GOT3 (cell line): ENCODE measurements around the gene HMG20A.

Experiments used
- DNase-seq: peaks from one replicate; lab custom pipeline; 2025; ENCODE audit warnings: mixed read lengths; lab: John Stamatoyannopoulos, UW

Gene HMG20A

DNA sequence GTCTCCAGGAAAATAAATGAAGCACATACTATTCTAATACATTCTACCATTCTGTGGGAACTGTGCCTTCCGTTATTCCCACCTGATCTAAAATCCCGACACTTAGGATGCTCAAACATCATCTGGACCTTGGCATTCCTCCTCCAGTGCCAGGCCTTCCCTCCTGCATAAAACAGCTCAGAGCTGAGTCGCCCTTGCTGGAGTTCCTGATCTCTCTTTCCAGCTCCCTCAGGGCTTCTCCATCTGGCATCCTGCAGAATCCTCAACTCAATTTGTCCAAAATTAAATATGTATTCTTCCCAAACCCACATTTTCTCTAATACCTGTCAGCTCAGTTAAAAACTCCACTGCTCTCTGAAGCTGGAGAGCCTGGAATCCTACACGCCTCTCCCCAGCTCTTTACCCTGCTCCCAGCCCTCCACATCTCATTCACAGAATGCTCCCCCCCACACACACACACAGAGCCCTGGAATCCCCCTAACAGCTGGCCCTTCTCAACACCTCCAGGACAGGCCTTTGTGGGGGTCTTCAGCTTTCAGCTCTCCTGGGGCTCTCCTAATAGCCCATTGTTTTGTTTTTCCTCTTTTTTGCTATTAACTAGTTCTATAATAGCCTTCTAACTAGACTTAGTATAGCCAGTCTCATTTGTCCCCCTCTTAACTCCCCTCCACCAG, 78.5 kb downstream of the HMG20A start:
- DNase-seq: no peak

DNA sequence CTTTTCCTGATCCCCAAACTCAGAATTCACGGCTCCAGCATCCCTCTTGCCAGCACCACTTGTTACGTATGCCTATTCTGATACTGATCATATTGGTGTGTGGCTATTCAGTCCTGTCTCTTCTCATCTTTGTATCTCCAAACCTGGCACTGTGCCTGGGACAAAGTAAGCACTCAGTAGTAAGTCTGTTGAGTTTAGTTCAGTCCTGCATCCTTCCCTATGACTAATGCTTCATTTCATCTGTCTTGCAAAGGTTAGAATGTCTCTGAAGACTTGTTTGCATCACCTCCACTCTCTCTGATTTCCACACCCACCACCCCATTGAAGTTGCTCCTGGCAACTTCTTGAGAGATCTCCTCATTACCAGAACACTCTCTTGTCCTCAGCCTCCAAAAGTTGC, 80.3 kb downstream of the HMG20A start:
- no peak for DNase-seq

DNA sequence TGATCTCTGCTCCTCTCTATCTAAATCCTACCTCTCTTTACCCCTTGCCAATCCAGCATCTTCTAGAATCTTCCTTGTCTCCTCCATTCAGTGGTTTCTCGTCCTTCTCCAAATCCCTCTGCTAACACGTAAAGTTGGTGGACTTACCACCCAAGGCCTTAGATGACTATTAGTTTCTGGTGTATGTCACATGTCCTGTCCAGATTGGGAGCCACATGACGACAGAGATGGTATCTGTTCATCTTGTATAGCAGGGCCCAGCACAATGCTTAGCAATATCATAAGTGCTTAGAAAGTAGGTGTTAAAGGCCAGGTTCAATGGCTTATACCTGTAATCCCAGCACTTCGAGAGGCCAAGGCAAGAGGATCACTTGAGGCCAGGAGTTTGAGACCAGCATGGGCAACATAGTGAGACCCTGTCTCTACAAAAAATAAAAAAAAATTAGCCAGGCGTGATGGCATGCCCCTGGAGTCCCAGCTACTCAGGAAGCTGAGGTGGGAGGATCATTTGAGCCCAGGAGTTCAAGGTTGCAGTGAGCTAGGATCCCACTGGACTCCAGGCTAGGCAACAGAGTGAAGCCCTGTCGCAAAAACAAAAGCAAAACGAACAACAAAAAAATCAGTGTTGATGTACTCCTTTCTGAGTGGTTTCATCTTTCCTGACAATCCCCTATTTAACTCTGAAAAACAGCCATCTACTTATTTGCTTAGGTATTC, 81.8 kb downstream of the HMG20A start:
- DNase-seq: no peak

DNA sequence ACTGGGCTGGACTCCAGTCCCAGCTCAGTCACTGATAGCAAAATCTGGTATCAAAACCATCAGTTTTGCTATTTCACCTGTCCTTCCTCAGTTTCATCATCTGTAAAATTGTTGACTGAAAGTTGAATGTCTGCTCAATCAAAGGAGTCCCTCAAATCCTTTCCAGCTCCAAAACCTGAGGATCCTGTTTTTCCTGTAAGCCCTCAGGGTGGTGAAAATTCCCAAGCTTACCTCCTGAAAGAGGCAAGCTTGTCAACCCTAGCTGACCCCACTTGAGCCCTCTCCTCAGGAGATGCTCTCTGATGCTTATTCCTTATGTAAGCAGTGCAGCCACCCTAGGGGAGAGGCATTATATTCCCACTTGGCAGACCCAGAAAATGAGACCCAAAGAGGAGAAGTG, 82.6 kb downstream of the HMG20A start:
- DNase-seq: no peak

DNA sequence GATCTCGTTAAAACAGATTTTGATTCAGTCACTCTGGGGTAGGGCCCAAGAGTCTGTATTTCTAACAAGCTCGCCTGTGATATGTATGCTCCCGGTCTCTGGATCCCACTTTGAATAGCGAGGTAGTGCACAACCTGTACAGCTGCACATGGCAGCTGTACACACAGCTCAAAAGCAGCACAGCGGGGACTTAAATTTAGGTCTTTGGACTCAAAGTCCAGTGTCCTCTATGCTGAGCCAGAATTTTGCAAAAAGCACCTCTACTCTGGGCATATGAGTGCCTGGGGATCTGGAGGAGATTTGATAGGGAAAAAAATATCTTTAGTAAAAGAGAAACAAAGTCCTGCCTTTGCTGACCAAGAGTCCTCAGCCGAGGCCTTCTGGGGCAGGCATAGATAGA, 83.1 kb downstream of the HMG20A start:
- no peak for DNase-seq

DNA sequence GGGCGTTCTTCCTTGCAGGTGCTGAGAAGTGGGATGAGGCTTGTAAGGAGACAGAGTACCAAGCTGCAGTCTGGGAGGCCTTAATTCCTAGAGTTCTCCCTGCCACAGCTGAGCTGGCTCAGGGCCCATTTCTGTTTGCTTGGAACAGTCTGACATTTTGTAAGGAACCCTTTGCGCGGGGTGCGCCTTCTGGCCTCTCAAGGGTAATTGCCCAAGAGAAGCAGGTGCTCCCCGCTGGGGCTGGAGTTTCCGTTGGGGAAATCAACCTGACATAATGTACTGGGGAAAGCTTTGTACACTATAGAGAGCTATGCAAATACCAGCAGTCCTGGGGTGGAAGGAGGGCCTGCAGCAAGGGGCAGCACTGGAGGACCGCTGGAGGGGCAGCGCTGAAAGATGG, 83.6 kb downstream of the HMG20A start:
- no peak for DNase-seq

DNA sequence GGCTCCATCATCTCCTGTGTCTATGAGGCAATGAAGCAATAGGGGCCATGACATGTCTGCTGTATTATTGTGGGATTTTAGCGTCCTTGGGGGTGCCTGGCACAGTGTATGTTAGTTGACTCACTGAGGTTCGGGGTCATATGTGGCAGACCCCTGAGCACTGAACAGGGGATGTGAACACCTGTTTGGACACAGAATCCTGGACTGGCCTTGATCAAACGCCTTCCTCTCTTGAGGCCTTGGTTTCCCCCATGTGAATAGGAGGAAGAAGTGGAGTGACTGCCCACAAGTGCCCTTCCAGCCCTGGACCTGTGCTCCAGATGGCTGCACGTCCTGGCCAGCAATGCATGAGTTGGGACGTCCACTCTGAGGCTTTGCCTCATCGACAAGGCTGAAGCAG, 84.2 kb downstream of the HMG20A start:
- no peak for DNase-seq

DNA sequence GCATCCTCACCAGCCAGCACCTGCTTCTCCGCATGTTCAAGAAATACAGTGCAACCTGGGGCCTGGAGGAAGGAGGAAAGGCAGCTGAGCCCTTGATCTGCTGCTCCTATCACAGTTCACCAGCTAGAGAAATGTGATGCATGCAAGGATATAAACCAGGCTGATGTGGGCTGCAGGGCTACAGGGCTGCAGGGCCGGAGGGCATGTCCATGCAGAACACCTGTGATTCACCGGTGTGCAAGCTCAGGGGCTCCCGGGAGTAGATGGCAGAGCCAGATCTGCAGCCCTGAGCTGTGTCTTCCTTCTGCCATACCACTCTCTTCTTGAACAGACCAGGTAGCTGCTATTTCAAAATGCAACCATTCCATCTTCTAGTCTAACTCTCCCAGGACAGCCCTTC, 84.9 kb downstream of the HMG20A start:
- DNase-seq: no peak

DNA sequence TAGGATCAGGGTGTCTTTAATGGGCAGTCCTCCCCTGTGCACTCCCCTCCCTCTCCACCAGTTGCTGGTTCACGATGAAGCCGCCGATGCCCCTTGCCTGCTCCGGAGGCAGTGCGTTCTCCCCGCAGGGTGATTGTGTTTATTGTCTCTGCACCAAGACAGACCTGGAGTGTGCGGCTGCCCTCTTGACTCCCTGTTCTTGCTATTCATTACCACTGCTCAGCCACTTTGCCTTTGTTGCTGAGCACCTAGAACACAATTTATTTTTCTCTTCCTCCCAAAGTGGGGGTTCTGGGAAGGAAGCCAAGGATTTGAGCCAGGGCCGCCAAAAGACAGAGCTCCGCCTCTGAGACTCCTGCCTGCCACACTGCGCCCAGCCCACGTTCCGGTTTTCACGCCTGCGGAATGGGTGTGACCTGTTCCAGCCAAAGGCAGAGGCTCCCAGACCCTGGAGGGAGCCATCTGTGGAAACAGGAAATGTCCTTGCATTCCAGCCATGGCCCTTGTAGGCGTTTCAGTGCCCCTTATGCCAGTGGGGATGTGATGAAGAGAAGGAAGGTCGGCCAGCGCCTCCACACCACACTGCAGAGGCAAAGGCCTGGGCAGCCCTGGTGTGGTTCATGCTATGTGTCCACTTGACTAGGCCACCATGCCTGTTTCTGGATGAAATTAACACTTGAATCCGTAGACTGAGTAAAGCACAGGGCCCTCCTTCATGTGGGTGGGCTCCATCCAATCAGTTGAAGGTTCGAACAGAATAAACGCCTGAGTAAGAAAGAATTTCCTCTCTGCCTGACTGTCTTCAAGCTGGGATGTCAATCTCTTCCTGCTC, 85.8 kb downstream of the HMG20A start:
- DNase-seq: no peak

DNA sequence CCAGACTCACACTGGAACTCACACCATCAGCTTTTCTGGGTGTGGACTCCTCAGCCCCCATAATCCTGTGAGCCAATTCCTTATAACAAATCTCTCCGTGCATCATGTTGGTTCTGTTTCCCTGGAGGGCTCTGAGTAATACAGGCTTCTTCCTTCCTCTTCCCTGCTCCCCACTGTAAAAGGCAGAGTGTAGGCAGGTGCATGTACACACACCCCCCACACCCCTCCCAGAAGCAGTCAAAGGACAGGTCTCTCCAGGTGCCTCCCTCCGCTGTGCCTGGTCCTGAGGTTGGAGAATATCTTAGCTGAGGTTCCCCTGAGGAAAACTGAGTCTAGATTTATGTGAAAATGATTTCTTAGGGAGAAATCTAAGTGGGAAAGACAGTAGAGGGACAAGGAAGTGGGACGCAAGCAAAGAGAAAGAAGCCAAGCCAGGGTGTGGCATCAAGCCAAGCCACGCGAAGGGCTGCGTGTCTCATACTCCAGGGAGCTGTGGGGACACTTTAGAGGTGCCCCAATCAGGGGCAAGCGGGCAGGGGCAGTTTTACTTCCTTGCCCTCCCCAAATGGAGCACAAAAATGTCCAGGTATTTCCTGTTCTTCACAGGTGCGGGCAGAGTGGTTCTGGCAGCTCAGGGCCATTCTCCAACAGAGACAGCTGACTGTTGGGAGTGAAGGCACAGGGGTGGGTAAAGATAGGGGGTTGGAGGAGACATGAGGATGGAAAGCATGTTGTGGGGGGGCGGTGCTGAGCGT, 86.6 kb downstream of the HMG20A start:
- no peak for DNase-seq

DNA sequence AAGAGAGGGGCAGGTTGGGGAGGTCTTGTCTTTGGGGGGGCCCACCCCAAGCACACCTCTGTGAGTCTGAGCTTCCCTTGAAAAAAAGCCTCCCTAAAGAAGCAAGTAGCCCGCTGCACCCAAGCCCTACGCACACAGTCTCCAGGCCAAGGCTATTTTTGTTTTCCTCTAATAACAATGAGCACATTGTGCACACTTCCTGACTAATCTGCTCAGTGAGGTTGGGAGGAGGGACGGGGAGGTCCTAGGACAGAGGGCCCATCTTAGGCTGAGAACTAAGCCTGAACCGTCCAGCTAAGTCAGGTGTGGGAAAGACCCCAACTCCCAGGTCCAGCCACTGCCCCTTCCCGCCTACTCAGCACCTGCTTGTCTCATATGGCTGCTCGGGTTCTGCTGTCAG, 87.2 kb downstream of the HMG20A start:
- no peak for DNase-seq

DNA sequence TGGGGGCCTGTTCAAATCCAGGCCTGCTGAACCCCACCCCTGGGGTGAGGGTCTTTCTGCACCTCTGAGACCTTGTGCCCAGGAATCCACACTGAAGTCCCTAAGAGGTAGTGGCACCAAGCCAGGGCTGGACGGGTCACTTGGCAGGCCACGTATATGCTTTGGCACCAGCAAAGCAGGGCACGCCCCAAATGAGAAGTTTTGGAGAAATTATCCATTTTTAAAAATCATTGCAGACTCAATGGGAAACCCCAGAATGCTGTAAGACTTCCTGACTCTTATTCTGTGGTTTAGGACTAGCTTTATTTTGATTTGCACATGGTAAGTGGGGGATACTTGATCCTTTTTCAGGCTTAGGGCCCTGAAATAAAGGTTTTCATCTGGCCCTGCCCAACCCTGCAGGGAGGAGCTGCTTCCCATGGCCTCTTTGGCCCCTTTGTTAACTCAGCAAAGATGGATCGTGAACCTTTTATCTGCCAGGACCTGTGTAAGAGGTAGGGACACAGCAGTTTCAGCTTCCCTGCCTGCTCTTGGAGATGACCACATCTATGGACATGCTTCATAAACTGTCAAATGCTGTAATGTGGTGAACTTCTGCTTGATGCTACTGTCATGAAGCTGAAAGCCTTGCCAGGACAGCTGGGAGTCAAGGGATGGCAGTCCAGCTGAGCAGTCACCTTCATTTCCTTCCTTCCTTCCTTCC, 88.0 kb downstream of the HMG20A start:
- no peak for DNase-seq

DNA sequence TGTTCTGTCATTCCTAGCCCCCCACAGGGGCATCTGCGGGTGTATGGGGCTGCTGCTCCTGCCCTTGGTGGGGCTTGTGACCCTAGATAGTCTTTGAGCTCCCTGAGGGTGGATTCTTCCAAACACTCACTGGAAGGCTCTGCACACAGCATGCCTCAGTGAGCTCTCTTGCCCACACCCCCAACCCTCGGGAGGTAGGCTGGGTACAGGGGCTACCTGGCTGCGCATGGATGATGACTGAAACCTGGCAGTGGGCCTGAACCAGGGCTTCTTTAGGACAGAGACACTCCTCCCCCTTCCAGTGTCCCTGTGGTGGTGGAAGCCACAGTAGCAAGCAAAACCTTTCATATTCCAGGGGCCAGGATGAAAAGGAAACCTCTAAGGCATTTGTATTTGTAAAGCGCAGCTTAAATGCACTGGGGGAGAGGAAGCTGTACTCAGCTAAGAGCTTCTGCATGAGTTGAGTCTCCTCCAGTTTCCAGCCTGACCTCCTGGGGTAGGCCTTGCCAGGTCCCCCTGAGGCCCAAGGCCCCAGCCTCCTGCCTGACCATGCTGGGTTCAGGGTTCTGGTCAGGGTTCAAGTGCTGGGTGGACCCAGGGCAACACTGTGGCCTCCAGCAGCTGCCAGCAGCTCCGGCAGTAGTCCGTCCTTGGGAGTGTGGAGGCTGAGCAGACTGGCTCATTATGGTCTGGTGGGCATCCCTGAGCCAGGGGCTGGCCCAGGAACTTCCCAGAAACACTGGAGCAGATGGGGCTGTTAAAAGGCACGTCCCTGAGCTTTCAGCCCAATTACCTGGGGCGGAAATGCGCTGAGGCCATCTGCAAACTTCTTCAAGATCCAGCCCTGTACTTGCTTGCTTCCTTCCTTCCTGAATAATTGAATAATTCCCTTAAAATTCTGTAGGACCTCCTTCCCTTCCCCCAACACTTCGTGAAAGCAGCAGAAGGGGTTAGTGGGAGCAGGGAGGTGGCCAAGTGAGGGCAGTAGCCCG, 89.7 kb downstream of the HMG20A start:
- DNase-seq: no peak

DNA sequence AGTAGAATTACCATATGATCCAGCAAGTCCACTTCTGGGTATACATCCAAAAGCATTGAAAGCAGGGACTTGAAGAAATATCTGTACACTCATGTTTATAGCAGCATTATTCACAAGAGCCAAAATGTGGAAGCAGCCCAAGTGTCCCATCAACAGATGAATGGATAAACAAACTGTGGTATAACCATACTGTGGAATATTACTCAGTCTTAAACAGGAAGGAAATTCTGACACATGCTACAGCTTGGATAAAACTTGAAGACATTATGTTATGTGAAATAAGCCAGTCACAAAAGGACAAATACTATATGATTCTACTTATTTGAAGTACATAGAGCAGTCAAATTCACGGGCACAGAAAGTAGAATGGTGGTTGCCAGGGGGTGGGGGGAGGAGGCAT, 91.2 kb downstream of the HMG20A start:
- no peak for DNase-seq

DNA sequence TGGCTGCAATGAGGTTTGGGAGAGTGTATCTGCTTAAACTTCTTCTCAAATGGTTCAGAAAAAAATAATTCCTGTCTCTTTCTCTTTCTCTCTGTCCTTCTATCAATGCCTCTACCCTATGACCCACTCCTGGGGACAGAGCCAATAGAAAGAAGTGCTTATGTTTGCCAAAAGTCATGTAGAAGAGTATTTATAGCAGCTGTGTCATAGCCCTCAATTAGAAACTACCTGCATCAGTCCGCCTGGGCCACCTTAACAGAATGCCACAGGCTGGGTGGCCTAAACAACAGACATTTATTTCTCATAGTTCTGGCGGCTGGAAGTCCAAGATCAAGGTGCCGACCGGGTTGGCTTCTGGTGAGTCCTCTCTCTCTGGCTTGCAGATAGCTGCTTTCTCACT, 92.5 kb downstream of the HMG20A start:
- no peak for DNase-seq

DNA sequence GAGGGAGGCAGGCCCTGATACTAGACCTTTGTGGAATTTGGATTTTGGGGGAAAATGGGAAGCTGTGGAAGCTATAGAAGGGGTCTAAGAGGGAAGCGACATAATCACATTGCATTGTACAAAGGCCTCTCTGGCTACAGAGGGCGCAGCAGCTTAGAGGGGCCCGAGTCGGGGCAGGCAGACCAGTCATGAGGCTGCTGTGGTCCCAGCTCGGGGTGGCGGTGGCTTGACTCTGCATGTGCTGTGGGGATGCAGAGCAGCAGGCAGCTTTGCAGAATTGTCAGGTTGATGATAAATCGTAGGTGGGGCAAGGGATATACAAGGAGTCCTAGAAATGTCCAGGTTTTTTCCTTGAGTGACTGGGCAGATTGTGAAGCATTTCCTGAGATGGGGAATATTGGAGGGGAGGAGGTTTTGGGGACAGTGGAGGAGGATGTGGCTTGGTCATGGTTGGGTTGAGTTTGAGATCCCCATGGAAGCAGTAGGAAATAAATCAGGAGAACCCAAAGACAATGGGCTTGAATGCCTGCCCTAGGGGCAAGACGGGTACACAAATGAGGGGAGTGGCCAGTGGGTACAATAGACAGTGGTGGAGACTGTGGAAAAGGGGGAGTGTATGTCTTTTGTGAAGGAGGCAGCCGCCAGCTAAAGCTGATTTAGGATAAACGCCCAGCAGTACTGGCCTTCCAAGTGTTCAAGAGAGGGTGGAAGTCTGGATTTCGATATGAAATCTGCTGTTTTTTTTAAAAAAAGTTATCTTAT, 94.1 kb downstream of the HMG20A start:
- no peak for DNase-seq

DNA sequence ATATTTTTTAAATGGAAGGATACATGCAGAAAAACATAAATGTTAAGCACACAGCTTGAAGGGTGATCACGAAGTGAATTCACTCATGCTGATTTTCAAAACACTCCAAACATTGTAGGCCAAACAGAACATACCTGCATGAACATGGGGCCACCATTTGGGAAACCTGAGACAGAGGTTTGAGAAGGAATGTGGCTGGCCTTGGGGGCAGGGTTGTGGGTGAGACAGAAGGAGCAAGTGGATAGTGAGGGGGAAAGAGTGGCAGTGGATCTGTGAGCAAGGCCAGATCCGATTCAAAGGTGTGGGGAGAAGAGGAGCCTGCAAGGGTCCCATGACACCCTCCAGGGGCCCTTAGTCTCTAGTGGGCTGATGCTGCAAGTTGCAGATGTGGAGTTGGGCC, 94.9 kb downstream of the HMG20A start:
- no peak for DNase-seq

DNA sequence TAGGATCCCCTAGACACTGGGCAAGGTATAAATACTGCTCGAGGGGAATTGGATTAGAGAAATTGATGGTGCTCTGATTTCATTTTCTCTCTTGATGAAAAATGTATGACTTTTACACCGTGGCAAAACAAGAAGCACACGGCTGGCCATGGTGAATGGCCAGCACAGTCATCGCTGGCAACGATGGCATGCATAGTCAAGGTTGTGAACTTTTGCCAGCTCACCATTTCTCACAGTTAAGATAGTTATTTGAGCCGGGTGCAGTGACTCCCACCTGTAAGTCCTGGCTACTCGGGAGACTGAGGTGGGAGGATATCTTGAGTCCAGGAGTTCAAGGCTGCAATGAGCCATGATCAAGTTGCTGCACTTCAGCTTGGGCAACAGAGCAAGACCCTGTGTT, 95.4 kb downstream of the HMG20A start:
- no peak for DNase-seq

DNA sequence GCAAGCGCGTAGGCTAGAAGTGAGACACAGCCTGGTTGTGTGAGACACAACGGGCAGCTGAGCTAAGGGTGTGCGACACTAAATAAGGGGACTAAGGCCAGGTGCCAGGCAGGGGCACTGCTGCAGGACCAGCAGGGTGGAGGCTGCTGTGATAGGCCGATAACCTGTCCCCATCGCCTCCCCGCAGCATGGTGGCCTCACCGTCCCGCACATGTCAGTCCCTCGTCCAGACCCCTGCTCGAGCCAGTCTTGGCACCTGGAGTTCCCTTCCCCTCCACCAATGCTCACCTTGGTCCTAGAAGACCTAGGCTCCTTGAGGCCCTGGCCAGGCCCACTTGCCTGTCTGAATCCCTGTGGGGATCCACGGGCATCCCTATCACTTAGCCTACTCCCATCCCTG, 96.1 kb downstream of the HMG20A start:
- no peak for DNase-seq

DNA sequence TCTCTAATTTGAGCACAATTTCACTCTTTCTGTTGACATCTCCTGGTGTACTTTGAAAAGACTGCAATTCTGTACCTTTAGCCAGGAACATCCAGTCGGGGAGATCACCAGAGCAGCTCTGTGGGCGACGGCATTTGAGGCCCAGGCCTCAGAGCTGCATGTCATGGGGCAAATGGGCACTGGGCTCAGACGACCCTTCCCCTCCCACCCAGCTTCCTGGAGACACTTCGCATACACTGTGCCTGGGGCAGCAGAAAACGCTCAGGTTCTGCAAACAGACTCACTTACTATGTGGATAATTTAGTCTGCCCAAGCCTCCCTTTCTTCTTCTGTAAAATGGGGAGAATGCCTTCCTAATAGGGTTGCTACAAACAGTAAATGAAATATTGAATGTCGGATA, 96.9 kb downstream of the HMG20A start:
- no peak for DNase-seq
